ENCODE measurements around the gene PIGT. TPM values are rescaled to one million over a fixed set of nuclear protein-coding genes. Genes with fewer than 3 reads are reported as not detected.
"Not testable (repeated sequence)": the region's sequence is repeated elsewhere in the genome, so short reads cannot be mapped to it uniquely, and the experiment has no call there.

PIGT gene
- total and polyA plus RNA-seq, 3 donors from 2014 or later: 115 to 140 (median 137) TPM

- DNase-seq: peak; percentile 62
- TF ChIP-seq CTCF (IDR thresholded peaks at IDR 0.05): no peak
- no peak for TF ChIP-seq POLR2A (IDR thresholded peaks at IDR 0.05)
- H3K4me1 ChIP-seq: peaks cover 15% of the 10 kb centered on the region
- H3K36me3 ChIP-seq (ENCODE audit: low read depth, missing control alignments): no peaks in the 10 kb centered on the region
- no peaks in the 10 kb centered on the region for H3K27me3 ChIP-seq
- H3K27ac ChIP-seq: peak overlapping the region in 1 of 2 donors; percentile 8
- 0 to 1% methylated on average over 16 to 42 of the region's 50 CpGs for WGBS, 2 donors
- intact Hi-C loops (cut with DNase I; ENCODE audit: low total_unique reads): no loop called here
- no peaks in the 10 kb centered on the region for H3K9me3 ChIP-seq
- peak overlapping the region; percentile 46 to 66 for H3K4me3 ChIP-seq
Measured at GRCh38 chr20:45470262-45470931, 54.5 kb downstream of the PIGT start.

GRCh38 chr20:45470937-45471336, 55.0 kb downstream of the PIGT start:
- Histone ChIP-seq H3K4me1 (peaks cover 15% of the 10 kb centered on the region), H3K36me3 (ENCODE audit: low read depth, missing control alignments) (no peaks in the 10 kb centered on the region), H3K27me3 (no peaks in the 10 kb centered on the region), H3K27ac (peak overlapping the region in 1 of 2 donors; percentile 8), H3K4me3 (peak overlapping the region; percentile 46 to 66), H3K9me3 (no peaks in the 10 kb centered on the region)
- intact Hi-C loops (cut with DNase I; ENCODE audit: low total_unique reads): no loop called here
- TF ChIP-seq CTCF (IDR thresholded peaks at IDR 0.05) (no peak), POLR2A (IDR thresholded peaks at IDR 0.05) (no peak)
- WGBS, 2 donors: 5 to 6% methylated on average over 10 of the region's 10 CpGs
- peak; percentile 21 for DNase-seq

DNA sequence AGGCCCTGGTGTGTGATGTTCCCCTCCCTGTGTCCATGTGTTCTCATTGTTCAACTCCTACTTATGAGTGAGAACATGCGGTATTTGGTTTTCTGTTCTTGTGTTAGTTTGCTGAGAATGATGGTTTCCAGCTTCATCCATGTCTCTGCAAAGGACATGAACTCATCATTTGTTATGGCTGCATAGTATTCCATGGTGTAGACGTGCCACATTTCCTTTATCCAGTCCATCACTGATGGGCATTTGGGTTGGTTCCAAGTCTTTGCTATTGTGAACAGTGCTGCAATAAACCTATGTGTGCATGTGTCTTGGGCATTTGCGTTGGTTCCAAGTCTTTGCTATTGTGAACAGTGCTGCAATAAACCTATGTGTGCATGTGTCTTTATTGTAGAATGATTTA, 56.3 kb downstream of the PIGT start:
- H3K36me3 ChIP-seq (ENCODE audit: low read depth, missing control alignments); intact Hi-C loops (cut with DNase I; ENCODE audit: low total_unique reads); H3K27me3 ChIP-seq; H3K9me3 ChIP-seq; H3K27ac ChIP-seq; DNase-seq; H3K4me3 ChIP-seq: not testable (repeated sequence)
- 84 to 94% methylated on average over 3 of the region's 3 CpGs for WGBS, 2 donors
- H3K4me1 ChIP-seq: peaks cover 15% of the 10 kb centered on the region

Small RNAs within 50 kb of the gene (microRNA-seq; reads per million reads assigned to microRNA genes)
- 0 to 0.69 reads per million in 2 donors for gene MIR6812 (ENCODE audit: borderline number of aligned reads in 2 of 2, borderline replicate concordance in 1 of 2)

Small RNAs within 50 kb of the gene (small RNA-seq; reads per million reads assigned to genes)
- gene MIR6812: 0 reads per million in 2 donors

Other genes with a start within 250 kb of the PIGT start
- 1 to 10 TPM in 1 of 2 donors, not detected in 1; 1.2 TPM for gene PI3, start 241.2 kb upstream of the PIGT start, total RNA-seq
- 0.94 TPM for gene PI3, start 241.2 kb upstream of the PIGT start, polyA plus RNA-seq (ENCODE audit: insufficient read depth, low read depth, low replicate concordance)
- not detected for gene SEMG1, start 209.1 kb upstream of the PIGT start, total RNA-seq
- gene SEMG1, start 209.1 kb upstream of the PIGT start, polyA plus RNA-seq (ENCODE audit: insufficient read depth, low read depth, low replicate concordance): not detected
- gene SEMG2, start 194.8 kb upstream of the PIGT start, total RNA-seq: not detected
- not detected for gene SEMG2, start 194.8 kb upstream of the PIGT start, polyA plus RNA-seq (ENCODE audit: insufficient read depth, low read depth, low replicate concordance)
- 1 to 10 TPM; 6.9 to 8.2 TPM for gene SLPI, start 161.6 kb upstream of the PIGT start, total RNA-seq
- 104 TPM for gene SLPI, start 161.6 kb upstream of the PIGT start, polyA plus RNA-seq (ENCODE audit: insufficient read depth, low read depth, low replicate concordance)
- gene RBPJL, start 109.3 kb upstream of the PIGT start, total RNA-seq: 1 to 10 TPM in 1 of 2 donors, under 1 TPM in 1; 0.43 to 1.1 TPM
- gene RBPJL, start 109.3 kb upstream of the PIGT start, polyA plus RNA-seq (ENCODE audit: insufficient read depth, low read depth, low replicate concordance): 0.26 TPM
- 1 to 10 TPM; 2.8 to 3.5 TPM for gene MATN4, start 107.8 kb upstream of the PIGT start, total RNA-seq
- gene MATN4, start 107.8 kb upstream of the PIGT start, polyA plus RNA-seq (ENCODE audit: insufficient read depth, low read depth, low replicate concordance): 1.1 TPM
- gene SDC4, start 67.7 kb upstream of the PIGT start, total RNA-seq: 100 to 1,000 TPM; 191 to 234 TPM
- gene SDC4, start 67.7 kb upstream of the PIGT start, polyA plus RNA-seq (ENCODE audit: insufficient read depth, low read depth, low replicate concordance): 124 TPM
- 10 to 100 TPM; 33.1 to 34.6 TPM for gene SYS1, start 53.0 kb upstream of the PIGT start, total RNA-seq
- gene SYS1, start 53.0 kb upstream of the PIGT start, polyA plus RNA-seq (ENCODE audit: insufficient read depth, low read depth, low replicate concordance): 20.0 TPM
- gene TP53TG5, start 37.8 kb upstream of the PIGT start, total RNA-seq: 10 to 100 TPM in 1 of 2 donors, 1 to 10 TPM in 1; 6.4 to 12.3 TPM
- gene TP53TG5, start 37.8 kb upstream of the PIGT start, polyA plus RNA-seq (ENCODE audit: insufficient read depth, low read depth, low replicate concordance): 28.2 TPM
- 10 to 100 TPM in 1 of 2 donors, 1 to 10 TPM in 1; 7.9 to 10.0 TPM for gene DBNDD2, start 7.9 kb upstream of the PIGT start, total RNA-seq
- 39.3 TPM for gene DBNDD2, start 7.9 kb upstream of the PIGT start, polyA plus RNA-seq (ENCODE audit: insufficient read depth, low read depth, low replicate concordance)
- gene WFDC2, start 53.6 kb downstream of the PIGT start, total RNA-seq: 10 to 100 TPM in 1 of 2 donors, 1 to 10 TPM in 1; 6.1 to 32.0 TPM
- gene WFDC2, start 53.6 kb downstream of the PIGT start, polyA plus RNA-seq (ENCODE audit: insufficient read depth, low read depth, low replicate concordance): 37.6 TPM
- gene SPINT3, start 99.5 kb downstream of the PIGT start, total RNA-seq: not detected
- not detected for gene SPINT3, start 99.5 kb downstream of the PIGT start, polyA plus RNA-seq (ENCODE audit: insufficient read depth, low read depth, low replicate concordance)
- gene WFDC6, start 123.3 kb downstream of the PIGT start, total RNA-seq: 10 to 100 TPM; 75.6 to 83.3 TPM
- gene WFDC6, start 123.3 kb downstream of the PIGT start, polyA plus RNA-seq (ENCODE audit: insufficient read depth, low read depth, low replicate concordance): 24.9 TPM
- gene EPPIN, start 131.3 kb downstream of the PIGT start, total RNA-seq: 100 to 1,000 TPM; 185 to 222 TPM
- gene EPPIN, start 131.3 kb downstream of the PIGT start, polyA plus RNA-seq (ENCODE audit: insufficient read depth, low read depth, low replicate concordance): 251 TPM
- gene WFDC8, start 163.1 kb downstream of the PIGT start, total RNA-seq: not detected
- gene WFDC8, start 163.1 kb downstream of the PIGT start, polyA plus RNA-seq (ENCODE audit: insufficient read depth, low read depth, low replicate concordance): not detected
- gene WFDC10A, start 213.6 kb downstream of the PIGT start, total RNA-seq: not detected
- not detected for gene WFDC10A, start 213.6 kb downstream of the PIGT start, polyA plus RNA-seq (ENCODE audit: insufficient read depth, low read depth, low replicate concordance)
- gene WFDC9, start 215.1 kb downstream of the PIGT start, total RNA-seq: not detected
- gene WFDC9, start 215.1 kb downstream of the PIGT start, polyA plus RNA-seq (ENCODE audit: insufficient read depth, low read depth, low replicate concordance): not detected

Data from testis (tissue), 3 donors.